ENCODE results near the gene WDR5B.

- no peak for TF ChIP-seq POLR2A (IDR thresholded peaks at IDR 0.05; ENCODE audit: low read depth, low read length)
- no peak for TF ChIP-seq POLR2AphosphoS5 (IDR thresholded peaks at IDR 0.05; ENCODE audit: low read depth, low read length)
Observed at GRCh38 chr3:122409446-122409845, 6.4 kb downstream of the WDR5B start.
